ENCODE data around the gene FAM184B.
"Not testable (repeated sequence)": the region's sequence is repeated elsewhere in the genome, so short reads cannot be mapped to it uniquely, and the experiment has no call there.

Gene FAM184B

GRCh38 chr4:17718471-17718870 lies 63.0 kb downstream of the FAM184B start:
- Histone ChIP-seq H3K4me1 (ENCODE audit: control insufficient read depth, insufficient read depth, low read length, poor library complexity, severe bottlenecking) (peaks cover 11% of the 10 kb centered on the region), H3K9me3 (ENCODE audit: control insufficient read depth, low read length) (no peaks in the 10 kb centered on the region), H3K36me3 (ENCODE audit: control insufficient read depth, insufficient read depth, low read length) (no peaks in the 10 kb centered on the region), H3K27ac (ENCODE audit: low read depth, low read length, severe bottlenecking) (no peak overlapping the region), H3K4me3 (ENCODE audit: extremely low read depth, insufficient read depth, low read length, poor library complexity, severe bottlenecking) (no peak overlapping the region)
- WGBS, 2 experiments (ENCODE audit: insufficient coverage in 2 of 2) = 44 to 74% methylated on average over 1 to 3 of the region's 3 CpGs

GRCh38 chr4:17717301-17717700 lies 64.1 kb downstream of the FAM184B start:
- H3K9me3 ChIP-seq (ENCODE audit: control insufficient read depth, low read length) = no peaks in the 10 kb centered on the region
- no peaks in the 10 kb centered on the region for H3K36me3 ChIP-seq (ENCODE audit: control insufficient read depth, insufficient read depth, low read length)
- WGBS, 2 experiments (ENCODE audit: insufficient coverage in 2 of 2) = 83 to 84% methylated on average over 4 to 5 of the region's 5 CpGs
- H3K4me1 ChIP-seq (ENCODE audit: control insufficient read depth, insufficient read depth, low read length, poor library complexity, severe bottlenecking) = peaks cover 11% of the 10 kb centered on the region
- H3K4me3 ChIP-seq (ENCODE audit: extremely low read depth, insufficient read depth, low read length, poor library complexity, severe bottlenecking) = no peak overlapping the region
- no peak overlapping the region for H3K27ac ChIP-seq (ENCODE audit: low read depth, low read length, severe bottlenecking)

- no CpG with 5 or more reads among the region's 2 CpGs for WGBS, 2 experiments (ENCODE audit: insufficient coverage in 2 of 2)
- H3K36me3 ChIP-seq (ENCODE audit: control insufficient read depth, insufficient read depth, low read length) = no peaks in the 10 kb centered on the region
- no peak overlapping the region for H3K27ac ChIP-seq (ENCODE audit: low read depth, low read length, severe bottlenecking)
- no peaks in the 10 kb centered on the region for H3K4me1 ChIP-seq (ENCODE audit: control insufficient read depth, insufficient read depth, low read length, poor library complexity, severe bottlenecking)
- no peaks in the 10 kb centered on the region for H3K9me3 ChIP-seq (ENCODE audit: control insufficient read depth, low read length)
- H3K4me3 ChIP-seq (ENCODE audit: extremely low read depth, insufficient read depth, low read length, poor library complexity, severe bottlenecking) = no peak overlapping the region
Observed at GRCh38 chr4:17715511-17715910, 65.9 kb downstream of the FAM184B start.

- H3K4me1 ChIP-seq (ENCODE audit: control insufficient read depth, insufficient read depth, low read length, poor library complexity, severe bottlenecking) = no peaks in the 10 kb centered on the region
- H3K9me3 ChIP-seq (ENCODE audit: control insufficient read depth, low read length) = no peaks in the 10 kb centered on the region
- no peak overlapping the region for H3K4me3 ChIP-seq (ENCODE audit: extremely low read depth, insufficient read depth, low read length, poor library complexity, severe bottlenecking)
- H3K27ac ChIP-seq (ENCODE audit: low read depth, low read length, severe bottlenecking) = no peak overlapping the region
- 92 to 94% methylated on average over 5 of the region's 5 CpGs for WGBS, 2 experiments (ENCODE audit: insufficient coverage in 2 of 2)
- no peaks in the 10 kb centered on the region for H3K36me3 ChIP-seq (ENCODE audit: control insufficient read depth, insufficient read depth, low read length)
Observed at GRCh38 chr4:17713779-17714178, 67.6 kb downstream of the FAM184B start.

- no peaks in the 10 kb centered on the region for H3K9me3 ChIP-seq (ENCODE audit: control insufficient read depth, low read length)
- no peaks in the 10 kb centered on the region for H3K36me3 ChIP-seq (ENCODE audit: control insufficient read depth, insufficient read depth, low read length)
- no peaks in the 10 kb centered on the region for H3K4me1 ChIP-seq (ENCODE audit: control insufficient read depth, insufficient read depth, low read length, poor library complexity, severe bottlenecking)
- H3K4me3 ChIP-seq (ENCODE audit: extremely low read depth, insufficient read depth, low read length, poor library complexity, severe bottlenecking) = no peak overlapping the region
- 94 to 97% methylated on average over 4 to 5 of the region's 5 CpGs for WGBS, 2 experiments (ENCODE audit: insufficient coverage in 2 of 2)
- no peak overlapping the region for H3K27ac ChIP-seq (ENCODE audit: low read depth, low read length, severe bottlenecking)
Observed at GRCh38 chr4:17712166-17712565, 69.3 kb downstream of the FAM184B start.

- not testable (repeated sequence) for H3K27ac ChIP-seq (ENCODE audit: low read depth, low read length, severe bottlenecking); H3K4me1 ChIP-seq (ENCODE audit: control insufficient read depth, insufficient read depth, low read length, poor library complexity, severe bottlenecking); H3K9me3 ChIP-seq (ENCODE audit: control insufficient read depth, low read length); H3K4me3 ChIP-seq (ENCODE audit: extremely low read depth, insufficient read depth, low read length, poor library complexity, severe bottlenecking); H3K36me3 ChIP-seq (ENCODE audit: control insufficient read depth, insufficient read depth, low read length)
- 82 to 87% methylated on average over 4 to 6 of the region's 8 CpGs for WGBS, 2 experiments (ENCODE audit: insufficient coverage in 2 of 2)
Observed at GRCh38 chr4:17711206-17711605, 70.2 kb downstream of the FAM184B start.

- no peaks in the 10 kb centered on the region for H3K36me3 ChIP-seq (ENCODE audit: control insufficient read depth, insufficient read depth, low read length)
- WGBS, 2 experiments (ENCODE audit: insufficient coverage in 2 of 2) = 89 to 90% methylated on average over 8 of the region's 8 CpGs
- no peaks in the 10 kb centered on the region for H3K9me3 ChIP-seq (ENCODE audit: control insufficient read depth, low read length)
- no peaks in the 10 kb centered on the region for H3K4me1 ChIP-seq (ENCODE audit: control insufficient read depth, insufficient read depth, low read length, poor library complexity, severe bottlenecking)
- H3K4me3 ChIP-seq (ENCODE audit: extremely low read depth, insufficient read depth, low read length, poor library complexity, severe bottlenecking) = no peak overlapping the region
- no peak overlapping the region for H3K27ac ChIP-seq (ENCODE audit: low read depth, low read length, severe bottlenecking)
Observed at GRCh38 chr4:17709763-17710068, 71.7 kb downstream of the FAM184B start.

- H3K9me3 ChIP-seq (ENCODE audit: control insufficient read depth, low read length) = no peaks in the 10 kb centered on the region
- no peaks in the 10 kb centered on the region for H3K36me3 ChIP-seq (ENCODE audit: control insufficient read depth, insufficient read depth, low read length)
- 86 to 90% methylated on average over 26 to 36 of the region's 36 CpGs for WGBS, 2 experiments (ENCODE audit: insufficient coverage in 2 of 2)
- H3K27ac ChIP-seq (ENCODE audit: low read depth, low read length, severe bottlenecking) = no peak overlapping the region
- H3K4me3 ChIP-seq (ENCODE audit: extremely low read depth, insufficient read depth, low read length, poor library complexity, severe bottlenecking) = no peak overlapping the region
- no peaks in the 10 kb centered on the region for H3K4me1 ChIP-seq (ENCODE audit: control insufficient read depth, insufficient read depth, low read length, poor library complexity, severe bottlenecking)
Observed at GRCh38 chr4:17708992-17709762, 72.2 kb downstream of the FAM184B start.

- 60 to 80% methylated on average over 1 of the region's 2 CpGs for WGBS, 2 experiments (ENCODE audit: insufficient coverage in 2 of 2)
- H3K36me3 ChIP-seq (ENCODE audit: control insufficient read depth, insufficient read depth, low read length) = no peaks in the 10 kb centered on the region
- no peak overlapping the region for H3K4me3 ChIP-seq (ENCODE audit: extremely low read depth, insufficient read depth, low read length, poor library complexity, severe bottlenecking)
- H3K27ac ChIP-seq (ENCODE audit: low read depth, low read length, severe bottlenecking) = no peak overlapping the region
- no peaks in the 10 kb centered on the region for H3K9me3 ChIP-seq (ENCODE audit: control insufficient read depth, low read length)
- no peaks in the 10 kb centered on the region for H3K4me1 ChIP-seq (ENCODE audit: control insufficient read depth, insufficient read depth, low read length, poor library complexity, severe bottlenecking)
Observed at GRCh38 chr4:17707671-17708070, 73.8 kb downstream of the FAM184B start.

GRCh38 chr4:17705107-17705506 lies 76.3 kb downstream of the FAM184B start:
- Histone ChIP-seq H3K4me3 (ENCODE audit: extremely low read depth, insufficient read depth, low read length, poor library complexity, severe bottlenecking) (no peak overlapping the region), H3K27ac (ENCODE audit: low read depth, low read length, severe bottlenecking) (no peak overlapping the region), H3K4me1 (ENCODE audit: control insufficient read depth, insufficient read depth, low read length, poor library complexity, severe bottlenecking) (no peaks in the 10 kb centered on the region), H3K36me3 (ENCODE audit: control insufficient read depth, insufficient read depth, low read length) (no peaks in the 10 kb centered on the region), H3K9me3 (ENCODE audit: control insufficient read depth, low read length) (no peaks in the 10 kb centered on the region)
- 86% methylated on average over 1 of the region's 2 CpGs; no CpG with 5 or more reads in 1 of the 2 experiments for WGBS, 2 experiments (ENCODE audit: insufficient coverage in 2 of 2)

GRCh38 chr4:17704020-17704650 lies 77.3 kb downstream of the FAM184B start:
- H3K36me3 ChIP-seq (ENCODE audit: control insufficient read depth, insufficient read depth, low read length) = no peaks in the 10 kb centered on the region
- H3K9me3 ChIP-seq (ENCODE audit: control insufficient read depth, low read length) = no peaks in the 10 kb centered on the region
- no peaks in the 10 kb centered on the region for H3K4me1 ChIP-seq (ENCODE audit: control insufficient read depth, insufficient read depth, low read length, poor library complexity, severe bottlenecking)
- WGBS, 2 experiments (ENCODE audit: insufficient coverage in 2 of 2) = 75 to 87% methylated on average over 4 of the region's 6 CpGs
- no peak overlapping the region for H3K27ac ChIP-seq (ENCODE audit: low read depth, low read length, severe bottlenecking)
- no peak overlapping the region for H3K4me3 ChIP-seq (ENCODE audit: extremely low read depth, insufficient read depth, low read length, poor library complexity, severe bottlenecking)
